Stimulated activated CD4-positive, alpha-beta T cell treated with anti-CD3 and anti-CD28 coated beads, Interleukin-4, amount 100 ng/mL, for 48 hours (primary cell): Measurements from ENCODE around the gene PPFIBP1.

Source experiments
- DNase-seq, 2 donors: peaks; one replicate each; pipeline ENCODE4 v3.0.0-alpha.2; 2020; ENCODE audit warnings: low read depth in 2 of 2

Gene PPFIBP1

DNA sequence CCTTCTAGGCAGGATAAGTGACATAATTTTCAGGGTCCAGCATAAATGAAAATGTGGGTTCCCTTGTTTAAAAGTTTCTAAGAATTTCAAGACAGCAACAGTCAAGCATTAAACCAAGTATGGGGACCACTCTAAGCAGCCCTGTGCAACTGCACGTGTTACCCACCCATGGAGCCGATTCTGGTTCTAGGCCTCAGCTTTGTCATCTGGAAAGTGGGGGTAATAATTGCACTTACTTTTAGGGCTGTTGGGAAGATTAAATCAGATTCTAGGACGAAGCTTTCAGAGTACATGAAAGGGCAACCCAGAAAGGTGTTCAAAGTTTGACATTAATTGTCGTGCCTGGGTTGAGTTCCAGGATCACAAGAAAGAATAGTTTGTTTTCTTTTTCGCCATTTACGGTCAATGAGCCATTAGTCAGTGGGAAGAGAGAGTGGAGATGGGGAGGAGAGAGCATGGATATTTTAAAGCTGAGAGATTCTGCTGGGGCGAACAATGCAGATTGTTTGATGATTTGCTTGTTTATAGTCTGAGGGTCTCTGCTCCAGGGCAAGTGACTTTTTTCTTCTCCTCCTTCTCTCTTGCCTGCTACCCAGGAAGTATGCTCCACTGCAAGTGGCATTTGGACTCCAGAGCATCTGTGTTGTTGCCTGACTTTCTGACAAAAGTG lies 10.7 kb upstream of the PPFIBP1 start:
- DNase-seq = no peak

DNA sequence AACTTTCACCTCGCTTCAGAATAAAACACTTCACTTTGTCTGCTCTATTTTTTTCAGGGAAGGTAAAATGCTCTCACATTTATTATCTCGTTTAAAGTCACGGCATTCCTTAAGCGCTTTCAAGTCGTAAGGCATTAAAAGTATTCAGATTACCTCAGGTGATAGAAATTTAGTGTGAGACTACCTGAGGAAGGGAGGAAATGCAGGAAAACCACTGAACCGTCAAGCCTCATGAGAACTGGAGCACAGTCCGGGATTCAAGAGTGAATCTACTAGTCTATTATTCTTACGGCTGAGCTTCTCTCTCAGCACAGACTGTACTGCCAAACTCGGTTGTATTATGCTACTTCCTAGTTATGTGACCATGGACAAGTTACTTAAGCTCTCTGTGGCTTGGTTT lies 8.3 kb upstream of the PPFIBP1 start:
- no peak for DNase-seq

DNA sequence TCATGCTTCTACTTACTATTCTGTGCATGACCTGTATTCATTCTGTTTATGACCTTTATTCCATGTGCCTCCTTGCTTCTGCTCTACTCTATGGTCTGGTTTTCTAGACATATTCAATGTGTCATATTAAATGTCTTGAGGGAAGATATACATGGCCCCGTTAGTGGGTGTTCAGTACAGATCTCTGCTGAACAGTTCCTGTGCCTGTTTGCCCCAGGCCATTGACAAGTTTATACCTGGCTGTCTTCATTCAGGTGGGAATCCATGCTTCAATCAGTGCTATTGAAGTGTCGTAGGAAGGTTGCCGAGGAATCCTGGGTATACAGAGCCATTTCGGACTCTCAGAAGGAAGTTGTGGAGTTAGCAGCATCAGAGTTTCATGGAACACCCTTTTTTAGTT lies 7.4 kb upstream of the PPFIBP1 start:
- no peak for DNase-seq

DNA sequence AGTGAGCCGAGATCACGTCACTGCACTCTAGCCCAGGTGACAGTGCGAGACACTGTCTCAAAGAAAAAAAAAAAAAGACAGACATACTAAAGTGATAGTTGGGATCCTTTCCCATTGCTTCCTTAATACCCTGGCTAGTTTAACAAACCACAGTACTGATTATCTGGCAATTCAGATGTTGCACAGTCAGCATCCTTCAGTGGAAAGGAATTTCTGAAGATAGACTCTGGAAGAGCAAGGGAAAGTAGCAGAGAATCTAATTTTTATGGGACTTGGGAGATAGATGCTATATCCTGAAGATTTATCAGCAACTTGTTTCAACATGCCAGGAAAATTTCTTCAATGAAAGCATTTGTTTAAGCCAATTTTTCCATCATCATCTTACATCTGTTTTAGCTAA lies 6.5 kb upstream of the PPFIBP1 start:
- no peak for DNase-seq

DNA sequence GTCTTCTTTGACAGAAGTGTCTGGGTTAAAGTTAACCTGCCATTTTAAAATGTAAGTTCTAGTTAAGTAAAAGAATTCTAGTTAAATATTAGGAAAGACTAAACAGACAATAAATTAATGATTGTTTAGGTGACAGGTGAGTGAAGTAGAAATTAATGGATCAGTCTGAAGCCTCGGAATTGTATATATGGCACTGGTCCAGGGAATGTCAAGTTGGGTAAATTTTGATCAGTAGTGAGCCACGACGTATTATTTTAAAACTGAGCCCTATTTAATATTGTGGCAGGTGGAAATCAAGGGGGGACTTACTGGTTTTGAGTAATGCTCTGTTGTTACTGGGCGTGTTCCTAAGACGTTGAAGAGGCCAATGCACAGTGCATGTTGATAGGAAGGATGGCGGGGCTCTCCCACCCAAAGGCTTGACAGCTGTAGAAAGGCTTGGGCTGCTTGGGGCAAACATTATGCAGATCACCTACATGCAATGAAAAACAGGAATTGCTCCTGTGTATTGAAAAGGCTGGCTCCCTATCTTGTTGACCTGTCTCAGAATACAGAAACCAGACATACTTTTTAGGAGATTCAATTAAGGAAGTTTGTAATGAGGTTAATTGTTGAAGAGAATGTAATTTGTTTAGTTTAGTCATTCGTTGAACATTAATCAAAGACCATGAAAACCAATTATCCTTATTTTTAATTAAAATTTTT lies 5.9 kb upstream of the PPFIBP1 start:
- DNase-seq = no peak

DNA sequence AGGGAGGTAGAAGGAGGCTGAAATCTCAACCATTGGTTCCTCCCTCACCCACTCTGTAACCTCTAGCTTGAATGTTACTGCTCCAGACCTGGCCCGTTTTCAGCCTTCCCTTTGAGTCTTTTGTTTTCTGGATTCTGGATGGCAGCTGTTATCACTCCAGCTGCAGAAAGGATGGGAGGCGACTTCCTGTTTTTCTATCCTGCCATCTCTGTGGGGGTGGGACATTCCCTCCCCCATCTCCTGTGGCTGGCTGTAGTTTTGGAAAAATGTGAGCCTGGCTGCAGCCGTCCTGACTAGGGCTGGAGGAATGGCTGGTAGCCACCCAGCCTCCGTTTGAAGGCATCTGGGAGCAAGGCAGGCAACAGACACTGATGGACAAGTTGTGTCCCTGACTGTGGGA lies 2.9 kb upstream of the PPFIBP1 start:
- no peak for DNase-seq

DNA sequence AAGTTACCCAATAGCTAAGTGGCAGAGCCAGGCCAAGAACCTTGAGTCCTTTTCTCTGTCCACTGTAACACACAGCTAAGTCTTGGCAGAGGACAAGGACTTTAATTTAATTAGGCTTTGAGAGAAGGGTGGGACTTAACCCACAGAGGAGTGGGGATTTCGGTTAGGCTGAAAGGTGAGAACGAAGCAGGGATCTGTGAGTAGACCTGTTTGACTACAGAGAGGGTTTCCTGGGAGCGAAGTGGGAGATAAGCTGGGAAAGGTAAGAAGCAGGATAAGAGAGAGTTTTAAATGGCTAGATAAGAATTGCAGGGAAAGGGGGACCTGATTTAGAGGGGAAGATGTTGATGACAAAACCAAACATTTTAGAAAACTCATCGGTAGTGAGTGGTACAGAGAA lies 2.0 kb upstream of the PPFIBP1 start:
- DNase-seq = no peak

DNA sequence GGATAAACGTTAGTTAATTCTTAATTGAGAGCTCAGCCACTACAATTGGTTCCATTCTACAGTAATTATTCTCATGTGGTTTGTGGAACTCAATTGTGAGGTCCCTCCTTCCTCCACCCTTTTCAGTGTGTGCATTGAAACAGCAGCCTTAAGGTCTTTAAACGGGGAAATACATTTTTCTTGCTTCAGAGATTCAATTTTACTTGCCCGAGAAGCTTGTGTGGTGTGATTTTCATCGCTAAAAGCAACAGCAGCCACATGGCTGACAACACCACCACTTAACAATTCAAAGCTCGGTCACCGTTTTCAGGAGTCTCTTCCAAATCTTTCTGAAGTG lies 733 bp upstream of the PPFIBP1 start:
- no peak for DNase-seq

DNA sequence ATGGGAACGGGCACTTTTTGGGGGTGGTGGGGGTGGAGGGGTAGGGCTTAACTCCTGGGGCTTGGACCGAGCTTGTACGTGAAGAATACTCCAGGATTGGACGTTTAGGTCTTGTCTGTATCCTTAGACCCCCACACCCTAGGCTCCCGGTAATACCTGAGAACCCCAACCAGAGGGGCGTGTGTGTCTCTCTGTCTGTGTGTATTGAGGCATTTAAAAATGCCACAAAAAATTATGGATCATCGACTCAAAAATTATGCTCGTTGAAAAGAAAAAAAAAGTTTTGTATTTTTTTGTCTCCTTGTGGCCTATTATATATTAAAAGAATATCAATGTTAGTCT lies 459 bp downstream of the PPFIBP1 start:
- no peak for DNase-seq

DNA sequence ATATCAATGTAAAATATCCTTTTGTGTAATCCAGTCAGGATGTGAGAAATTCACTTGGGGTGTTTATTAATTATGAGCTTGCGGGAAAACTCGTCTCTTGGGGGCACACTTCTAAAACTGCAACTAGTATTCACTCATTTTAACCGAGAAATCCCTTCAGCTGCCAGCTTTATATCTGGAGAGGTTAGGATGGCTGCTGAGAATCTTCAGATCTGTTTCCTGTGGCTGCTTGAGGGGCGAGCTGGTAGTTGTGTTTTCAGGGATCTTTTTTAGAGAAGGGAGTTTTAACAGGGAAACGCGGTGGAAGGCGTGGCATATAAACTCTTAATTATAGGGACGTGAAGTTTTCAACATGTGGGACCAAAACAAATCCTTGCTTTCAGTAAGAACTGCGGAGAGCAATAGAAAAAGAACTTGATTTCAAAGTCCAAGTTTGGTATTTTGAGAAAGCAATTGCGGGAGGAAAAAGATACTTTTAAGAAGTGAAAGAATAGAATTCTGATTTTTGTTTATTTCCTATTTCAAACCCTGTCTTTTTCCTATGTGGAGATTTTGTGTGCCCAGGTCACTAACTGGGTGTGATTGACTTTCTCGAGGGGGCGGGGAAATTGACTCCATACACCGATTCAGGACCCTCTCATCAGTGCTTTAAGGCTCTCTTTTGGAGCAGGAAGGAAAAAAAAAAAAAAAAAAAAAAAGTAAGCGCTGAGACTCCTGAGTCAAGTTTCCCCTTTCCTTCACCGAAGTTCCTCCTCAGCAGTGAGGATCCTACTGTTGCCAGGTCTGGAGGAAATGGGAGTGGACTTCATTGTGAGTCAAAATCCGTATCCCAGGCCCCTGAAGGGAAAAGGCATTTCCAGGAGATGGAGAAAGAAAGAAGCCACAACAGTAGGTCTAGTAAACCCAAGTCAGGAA lies 1.1 kb downstream of the PPFIBP1 start:
- no peak for DNase-seq

DNA sequence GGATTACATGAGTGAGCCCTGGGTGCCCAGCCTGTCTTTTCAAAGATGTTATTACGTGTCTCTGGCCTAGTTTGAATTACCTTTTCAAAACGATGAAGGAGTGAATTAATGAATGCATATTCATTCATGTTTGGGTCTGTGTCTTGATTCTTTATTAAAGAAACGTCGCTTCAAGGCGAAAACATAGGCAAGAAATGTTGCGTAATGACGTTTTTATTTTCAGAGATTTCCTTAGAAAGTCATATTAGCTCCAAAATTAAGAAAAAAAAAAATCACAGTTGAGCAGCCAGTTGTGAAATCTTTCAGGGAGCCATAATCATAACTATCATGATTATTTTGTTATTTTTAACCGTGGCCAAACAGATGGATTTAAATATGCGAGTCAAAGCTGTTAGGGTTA lies 3.5 kb downstream of the PPFIBP1 start:
- no peak for DNase-seq

DNA sequence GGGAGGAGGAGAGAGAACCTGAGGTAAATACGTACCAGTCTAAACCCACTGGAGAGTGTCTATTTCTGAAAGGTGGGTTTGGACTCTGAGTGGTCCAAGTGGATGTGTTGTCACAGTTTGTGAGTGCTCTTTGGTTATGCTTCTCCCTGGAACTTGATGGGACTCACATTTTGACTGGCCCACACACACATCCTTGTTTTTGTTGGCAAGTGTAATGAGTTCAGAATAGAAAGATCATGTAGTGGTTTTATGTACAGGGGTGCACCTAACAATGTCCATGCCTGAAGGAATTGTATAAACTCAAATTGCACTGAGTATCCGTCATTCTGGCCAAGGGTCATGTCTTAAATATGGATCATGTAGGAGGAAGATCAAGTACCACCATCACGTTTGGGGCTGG lies 4.8 kb downstream of the PPFIBP1 start:
- DNase-seq = no peak

DNA sequence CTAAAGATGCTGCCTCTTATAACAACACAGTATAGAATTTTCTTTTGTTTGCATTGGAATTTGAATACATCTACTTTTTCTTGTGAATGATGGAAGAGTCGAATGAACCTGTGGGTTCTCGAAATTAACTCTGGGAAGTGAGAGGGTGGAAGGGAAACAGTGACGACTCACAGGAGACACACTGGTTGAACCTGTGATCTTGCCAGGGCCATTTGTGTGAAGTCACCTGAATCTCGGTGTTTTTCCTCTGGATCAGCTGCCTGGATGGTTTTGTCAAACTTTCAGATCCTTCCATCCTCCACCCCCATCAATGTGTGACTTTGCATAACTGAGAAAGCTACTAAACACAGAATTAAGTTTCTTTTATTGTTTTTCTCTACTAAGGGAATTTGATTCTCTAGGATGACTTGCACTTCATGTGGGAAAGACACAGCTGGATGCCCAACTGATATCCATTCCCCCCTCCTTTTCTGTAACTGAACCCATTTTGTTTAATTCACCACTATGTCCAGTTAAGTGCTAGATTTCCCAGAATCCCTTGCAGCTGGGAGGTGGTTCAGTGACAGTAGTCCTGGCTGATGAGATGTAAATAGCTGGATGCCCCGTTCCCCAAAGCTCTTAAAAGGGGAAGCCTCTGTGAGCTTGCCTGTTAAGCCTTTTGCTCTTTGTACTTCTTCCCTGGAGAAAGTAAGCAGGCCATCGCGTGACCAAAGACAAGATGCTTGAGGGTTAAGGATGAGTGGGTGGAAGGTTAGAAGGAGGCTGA lies 6.3 kb downstream of the PPFIBP1 start:
- no peak for DNase-seq

DNA sequence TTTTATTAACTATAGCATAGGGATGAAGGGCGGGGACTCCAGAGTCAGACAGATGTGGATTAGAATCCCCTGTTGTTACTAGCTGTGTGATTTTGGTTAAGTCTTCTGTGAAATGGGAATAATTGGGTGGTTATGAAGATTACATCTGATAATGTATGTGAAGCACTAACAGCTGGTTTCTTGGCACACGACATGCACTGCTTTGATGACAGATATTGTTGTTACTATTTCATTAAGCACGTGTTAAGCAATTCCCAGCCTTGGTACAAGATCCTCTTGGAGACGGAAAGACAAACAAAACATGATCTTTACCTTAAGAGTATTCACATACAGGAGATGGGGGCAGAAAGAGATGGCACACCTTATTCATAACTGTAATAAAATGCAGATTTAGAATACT lies 7.9 kb downstream of the PPFIBP1 start:
- DNase-seq = no peak

DNA sequence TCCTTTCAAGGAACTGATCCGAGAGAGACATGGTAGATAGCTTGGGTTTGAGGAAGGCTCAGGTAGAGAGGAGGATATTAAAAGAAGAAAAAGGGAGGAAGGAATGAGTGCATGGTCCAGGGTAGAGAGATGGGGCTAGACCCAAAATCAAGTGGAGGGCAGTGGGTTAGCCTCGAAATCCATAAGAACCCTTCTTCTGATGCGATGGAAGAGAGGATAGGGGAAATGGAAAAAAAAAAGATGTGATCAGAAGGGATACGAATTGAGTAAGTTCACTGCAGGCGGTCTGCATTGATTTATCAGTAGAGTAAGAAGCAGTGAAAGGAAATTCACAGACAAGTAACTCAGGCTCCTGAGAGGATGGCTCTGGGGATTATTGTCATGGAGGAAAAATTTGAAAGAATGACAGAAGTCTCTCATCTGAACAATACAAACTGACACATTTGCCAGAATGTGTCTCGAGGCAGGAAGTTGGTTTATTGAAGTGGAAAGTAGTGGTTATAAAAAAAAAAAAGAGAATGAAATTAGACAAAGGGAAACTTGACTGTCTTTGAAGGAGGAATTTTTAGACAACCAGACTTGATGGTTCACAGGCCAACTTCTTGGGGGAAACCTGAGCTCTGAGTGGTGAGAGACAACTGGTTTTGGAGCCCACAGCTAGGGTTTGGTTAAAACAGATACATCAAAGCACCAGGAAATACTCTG lies 10.2 kb downstream of the PPFIBP1 start:
- DNase-seq = no peak

DNA sequence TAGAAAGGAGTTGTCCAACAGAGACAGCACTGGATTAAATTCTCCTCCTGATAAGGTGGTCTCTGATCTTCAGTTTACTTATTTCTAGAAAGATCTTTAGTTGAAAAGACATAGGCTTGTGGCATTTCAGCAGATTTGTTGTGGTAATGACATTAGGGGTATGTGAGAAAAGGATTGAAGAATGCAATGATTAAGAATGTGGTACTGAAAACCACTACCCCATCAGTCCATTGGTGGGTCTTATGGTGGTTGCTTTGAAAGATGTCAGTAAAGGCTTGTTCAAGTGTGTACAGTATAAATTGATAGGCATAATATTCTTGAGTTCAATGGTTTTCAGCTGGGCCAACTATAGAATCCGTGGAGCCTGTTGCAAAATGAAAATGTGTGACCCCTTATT lies 10.8 kb downstream of the PPFIBP1 start:
- no peak for DNase-seq

DNA sequence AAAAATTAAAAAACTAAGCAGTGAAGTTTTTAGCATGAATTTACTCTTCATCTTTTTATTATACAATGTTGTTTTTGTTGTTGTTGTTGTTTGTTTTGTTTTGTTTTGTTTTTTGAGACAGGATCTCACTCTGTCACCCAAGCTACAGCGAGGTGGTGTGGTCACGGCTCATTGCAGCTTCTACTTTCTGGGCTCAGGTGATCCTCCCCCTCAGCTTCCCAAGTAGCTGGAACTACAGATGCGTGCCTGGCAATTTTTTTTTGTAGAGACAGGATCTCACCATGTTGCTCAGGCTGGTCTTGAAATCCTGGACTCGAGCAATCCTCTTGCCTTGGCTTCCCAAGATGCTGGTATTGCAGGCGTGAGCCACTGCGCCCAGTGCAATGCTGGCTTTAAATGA lies 11.3 kb downstream of the PPFIBP1 start:
- DNase-seq = no peak

DNA sequence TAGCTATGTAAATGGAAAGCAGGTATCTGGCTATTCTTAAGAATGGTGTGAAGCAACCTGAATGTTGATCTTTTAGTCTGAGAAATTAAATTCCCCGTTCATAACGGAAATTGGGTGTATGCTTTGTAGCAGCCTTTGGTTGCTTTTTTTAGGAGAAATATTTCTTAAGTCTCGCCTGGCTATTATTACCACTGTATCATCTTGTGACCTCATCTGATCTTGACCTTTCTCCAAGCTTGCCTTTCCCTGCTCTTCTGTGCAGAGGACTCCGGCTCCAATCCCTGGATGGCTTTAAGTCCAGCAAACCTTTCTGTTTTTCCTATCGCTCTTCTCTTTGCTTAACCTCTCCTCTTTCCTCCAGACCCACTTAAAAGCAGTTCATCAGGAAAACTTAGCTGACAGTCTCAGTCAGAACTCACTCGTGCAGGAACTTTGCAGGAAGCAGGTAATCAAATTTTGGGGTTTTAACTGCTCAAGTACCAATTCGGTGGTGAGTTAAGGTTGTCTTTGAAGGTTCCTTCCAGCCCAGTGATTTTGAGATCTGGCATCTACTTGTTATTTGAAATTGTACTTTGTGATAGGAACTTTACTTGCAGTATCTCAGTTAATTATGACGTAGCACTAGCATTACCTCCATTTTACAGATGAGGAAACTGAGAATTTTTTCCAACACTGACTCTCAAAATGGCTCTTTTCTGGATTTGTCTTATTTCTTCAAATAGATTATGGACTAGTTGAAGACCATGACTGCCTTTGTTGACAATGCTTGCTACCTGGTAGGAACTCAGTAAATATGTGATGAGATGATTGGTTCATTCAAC lies 14.1 kb downstream of the PPFIBP1 start:
- no peak for DNase-seq

DNA sequence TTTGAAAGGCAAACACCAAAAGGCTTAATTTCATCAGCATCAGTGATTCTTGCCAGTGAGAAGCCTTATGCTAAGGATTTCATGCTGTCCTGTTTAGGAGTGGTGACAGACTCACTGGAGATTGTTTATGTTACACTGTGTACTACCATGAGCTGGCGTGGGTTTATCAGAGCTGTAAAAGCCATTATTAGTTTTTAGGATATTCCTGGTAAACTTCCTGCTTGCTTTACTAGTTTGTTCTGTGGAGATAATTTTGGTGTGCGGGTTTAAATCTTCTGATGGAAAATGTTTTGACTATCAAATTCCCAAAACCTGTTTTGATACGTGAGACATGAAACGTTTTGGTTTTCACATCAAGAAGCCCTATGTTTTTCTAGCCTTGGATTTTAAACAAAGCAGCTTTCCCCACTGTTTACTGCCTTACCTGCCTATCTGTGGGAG lies 15.2 kb downstream of the PPFIBP1 start:
- no peak for DNase-seq

DNA sequence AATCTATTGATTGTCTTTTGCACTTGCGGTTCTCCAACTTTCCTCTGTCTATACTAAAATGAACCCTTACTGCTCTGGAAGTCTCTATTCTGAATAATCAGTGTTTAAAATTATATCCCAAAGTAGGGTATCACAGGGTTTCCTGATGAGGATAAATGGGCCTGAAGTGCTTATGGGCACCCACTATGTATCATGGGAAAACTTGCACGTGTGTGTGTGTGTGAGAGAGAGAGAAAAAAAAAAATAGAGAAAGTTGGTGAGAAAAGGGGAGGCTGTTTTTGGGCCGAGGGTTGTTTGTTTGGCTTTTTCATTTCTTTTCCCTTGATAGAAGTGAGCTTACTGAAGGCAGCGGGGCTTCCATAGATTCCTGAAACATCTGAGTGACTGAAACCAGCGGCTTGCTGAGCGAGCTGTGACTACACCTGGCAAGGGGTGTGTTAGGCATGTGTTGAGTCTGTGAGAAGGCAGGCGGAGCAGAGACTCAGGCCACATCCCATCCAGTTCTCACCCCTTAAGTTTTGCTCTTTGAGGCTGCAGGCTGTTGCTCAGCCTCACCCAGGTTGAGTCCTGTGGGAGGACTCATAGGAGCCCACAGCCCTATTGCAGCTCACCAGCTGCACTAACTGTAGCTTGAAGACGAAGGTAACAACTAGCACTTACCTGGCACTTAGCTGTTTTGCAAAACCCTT lies 17.2 kb downstream of the PPFIBP1 start:
- DNase-seq = no peak
